Immature natural killer cell (primary cell): ENCODE data around the gene CETN3. TPM values are rescaled to one million over a fixed set of nuclear protein-coding genes. Genes with fewer than 3 reads are reported as not detected.

Source experiments
- DNase-seq, 3 donors: peaks; one replicate each; pipeline ENCODE4 v3.0.0; 2022; ENCODE audit warnings: mixed read lengths in 1 of 3
- H3K27ac Mint-ChIP-seq, 6 donors: one replicate each; pipeline ENCODE4 v1.8.0; 2020; ENCODE audit warnings: mixed read lengths in 6 of 6, mild to moderate bottlenecking in 5 of 6, inconsistent platforms in 4 of 6, moderate library complexity in 3 of 6
- H3K27me3 Mint-ChIP-seq, 3 donors: one replicate each; pipeline ENCODE4 v1.8.0; 2020 to 2021; ENCODE audit warnings: low read depth in 3 of 3, mild to moderate bottlenecking in 3 of 3, mixed read lengths in 3 of 3, moderate library complexity in 3 of 3, inconsistent platforms in 1 of 3
- H3K36me3 Mint-ChIP-seq, 3 donors: one replicate each; pipeline ENCODE4 v1.8.0; 2020; ENCODE audit warnings: mixed read lengths in 3 of 3, inconsistent platforms in 2 of 3, mild to moderate bottlenecking in 2 of 3
- H3K4me1 Mint-ChIP-seq, 2 donors: one replicate each; pipeline ENCODE4 v1.8.0; 2020; ENCODE audit warnings: inconsistent platforms in 2 of 2, mild to moderate bottlenecking in 2 of 2, mixed read lengths in 2 of 2, moderate library complexity in 1 of 2
- H3K4me3 Mint-ChIP-seq, 5 donors: one replicate each; pipeline ENCODE4 v1.8.0; 2020; ENCODE audit warnings: mild to moderate bottlenecking in 5 of 5, mixed read lengths in 5 of 5, inconsistent platforms in 3 of 5, moderate library complexity in 3 of 5
- H3K9me3 Mint-ChIP-seq, 6 donors: one replicate each; pipeline ENCODE4 v1.8.0; 2020; ENCODE audit warnings: mild to moderate bottlenecking in 6 of 6, mixed read lengths in 6 of 6, inconsistent platforms in 4 of 6, moderate library complexity in 3 of 6
- polyA plus RNA-seq, 3 donors: library from polyadenylated mRNA; unstranded; fragments of 300-500 nt; fragmentation: Illumina TruSeq; gene quantifications; one replicate each; pipeline ENCODE4 v1.2.3, GENCODE V29; 2021

The CETN3 gene
- polyA plus RNA-seq = 10 to 100 TPM in 2 of 3 donors, 1 to 10 TPM in 1; 2.2 to 15.1 (median 10.7) TPM

- Mint-ChIP-seq H3K4me3 (no peak within 1 kb of the TSS), H3K9me3 (no peaks in the 10 kb centered on the region), H3K4me1 (no peaks in the 10 kb centered on the region), H3K27me3 (peaks cover 0 to 3% (median 2%) of the 10 kb centered on the region in 3 donors), H3K27ac (no peak within 1 kb of the TSS), H3K36me3 (peaks cover 4 to 9% (median 7%) of the 10 kb centered on the region in 3 donors)
- peak; percentile 87 to 92 (median 91) for DNase-seq
These were observed at the start of gene CETN3 for GRCh38 chr5:90409318-90410177. Gene CETN3, minus strand, starts transcription at chr5:90409756. Its CDS starts 95 bp downstream, at chr5:90409661.

GRCh38 chr5:90446961-90447360 is 37.4 kb upstream of the CETN3 start:
- no peaks in the 10 kb centered on the region for H3K4me1 Mint-ChIP-seq
- H3K9me3 Mint-ChIP-seq = no peaks in the 10 kb centered on the region
- H3K27me3 Mint-ChIP-seq = peaks cover 0 to 1% (median 0%) of the 10 kb centered on the region in 3 donors

GRCh38 chr5:90440644-90441043 is 31.1 kb upstream of the CETN3 start:
- DNase-seq = no peak
- Mint-ChIP-seq H3K36me3 (no peaks in the 10 kb centered on the region), H3K27ac (no peak overlapping the region), H3K4me3 (peak overlapping the region in 4 of 5 donors; percentile 80 to 90 (median 84)), H3K27me3 (peaks cover 0 to 3% (median 3%) of the 10 kb centered on the region in 3 donors), H3K9me3 (no peaks in the 10 kb centered on the region), H3K4me1 (peaks cover 2 to 10% of the 10 kb centered on the region in 2 donors)

More at GRCh38 chr5:90446961-90447360, 37.4 kb upstream of the CETN3 start:
- Mint-ChIP-seq H3K4me3 (no peak overlapping the region), H3K27ac (no peak overlapping the region), H3K36me3 (no peaks in the 10 kb centered on the region)
- no peak for DNase-seq

- no peak overlapping the region for H3K4me3 Mint-ChIP-seq
- DNase-seq = no peak
- H3K9me3 Mint-ChIP-seq = no peaks in the 10 kb centered on the region
- no peak overlapping the region for H3K27ac Mint-ChIP-seq
- peaks cover 0 to 3% (median 2%) of the 10 kb centered on the region in 3 donors for H3K27me3 Mint-ChIP-seq
- peaks cover 2 to 10% of the 10 kb centered on the region in 2 donors for H3K4me1 Mint-ChIP-seq
- H3K36me3 Mint-ChIP-seq = no peaks in the 10 kb centered on the region
These were observed 28.5 kb upstream of the CETN3 start for GRCh38 chr5:90438100-90438499.

GRCh38 chr5:90437663-90438062 is 28.1 kb upstream of the CETN3 start:
- no peak overlapping the region for H3K4me3 Mint-ChIP-seq
- DNase-seq = no peak
- peaks cover 2 to 10% of the 10 kb centered on the region in 2 donors for H3K4me1 Mint-ChIP-seq
- H3K9me3 Mint-ChIP-seq = no peaks in the 10 kb centered on the region
- H3K27me3 Mint-ChIP-seq = peaks cover 0 to 3% (median 2%) of the 10 kb centered on the region in 3 donors
- no peaks in the 10 kb centered on the region for H3K36me3 Mint-ChIP-seq
- no peak overlapping the region for H3K27ac Mint-ChIP-seq

- Mint-ChIP-seq H3K4me3 (no peak overlapping the region), H3K36me3 (no peaks in the 10 kb centered on the region), H3K27me3 (peaks cover 0 to 2% (median 0%) of the 10 kb centered on the region in 3 donors), H3K27ac (no peak overlapping the region), H3K4me1 (no peaks in the 10 kb centered on the region), H3K9me3 (no peaks in the 10 kb centered on the region)
- DNase-seq = peak in 2 of 3 donors; percentile 10 to 18
These were observed 24.7 kb upstream of the CETN3 start for GRCh38 chr5:90434116-90434714.

- Mint-ChIP-seq H3K27ac (no peak overlapping the region), H3K4me1 (no peaks in the 10 kb centered on the region), H3K4me3 (no peak overlapping the region), H3K27me3 (peaks cover 0 to 9% (median 3%) of the 10 kb centered on the region in 3 donors), H3K36me3 (no peaks in the 10 kb centered on the region), H3K9me3 (no peaks in the 10 kb centered on the region)
- DNase-seq = no peak
These were observed 14.7 kb upstream of the CETN3 start for GRCh38 chr5:90424245-90424644.

GRCh38 chr5:90421136-90421535 is 11.6 kb upstream of the CETN3 start:
- Mint-ChIP-seq H3K36me3 (no peaks in the 10 kb centered on the region), H3K27me3 (peaks cover 0 to 10% (median 3%) of the 10 kb centered on the region in 3 donors), H3K4me1 (no peaks in the 10 kb centered on the region), H3K27ac (no peak overlapping the region), H3K4me3 (no peak overlapping the region), H3K9me3 (no peaks in the 10 kb centered on the region)
- DNase-seq = no peak

GRCh38 chr5:90418214-90418613 is 8.7 kb upstream of the CETN3 start:
- Mint-ChIP-seq H3K36me3 (no peaks in the 10 kb centered on the region), H3K9me3 (no peaks in the 10 kb centered on the region), H3K27me3 (peaks cover 0 to 13% (median 6%) of the 10 kb centered on the region in 3 donors), H3K4me1 (no peaks in the 10 kb centered on the region), H3K27ac (no peak overlapping the region), H3K4me3 (no peak overlapping the region)
- no peak for DNase-seq

- DNase-seq = no peak
- H3K4me1 Mint-ChIP-seq = no peaks in the 10 kb centered on the region
- H3K27ac Mint-ChIP-seq = no peak overlapping the region
- no peaks in the 10 kb centered on the region for H3K9me3 Mint-ChIP-seq
- no peak overlapping the region for H3K4me3 Mint-ChIP-seq
- H3K27me3 Mint-ChIP-seq = peaks cover 0 to 3% (median 2%) of the 10 kb centered on the region in 3 donors
- H3K36me3 Mint-ChIP-seq = peaks cover 0 to 4% (median 1%) of the 10 kb centered on the region in 3 donors
These were observed 714 bp upstream of the CETN3 start for GRCh38 chr5:90410178-90410762.

- Mint-ChIP-seq H3K9me3 (no peaks in the 10 kb centered on the region), H3K27me3 (no peaks in the 10 kb centered on the region), H3K4me1 (no peaks in the 10 kb centered on the region), H3K27ac (no peak overlapping the region), H3K4me3 (no peak overlapping the region), H3K36me3 (peaks cover 4 to 12% (median 10%) of the 10 kb centered on the region in 3 donors)
- no peak for DNase-seq
These were observed 812 bp downstream of the CETN3 start for GRCh38 chr5:90408571-90409317.

GRCh38 chr5:90406466-90406865 is 3.1 kb downstream of the CETN3 start:
- no peaks in the 10 kb centered on the region for H3K27me3 Mint-ChIP-seq
- H3K4me1 Mint-ChIP-seq = no peaks in the 10 kb centered on the region
- no peak for DNase-seq
- H3K36me3 Mint-ChIP-seq = peaks cover 9 to 18% (median 12%) of the 10 kb centered on the region in 3 donors
- H3K9me3 Mint-ChIP-seq = no peaks in the 10 kb centered on the region
- H3K27ac Mint-ChIP-seq = no peak overlapping the region
- no peak overlapping the region for H3K4me3 Mint-ChIP-seq

GRCh38 chr5:90402521-90403255 is 6.9 kb downstream of the CETN3 start:
- peaks cover 17 to 32% (median 22%) of the 10 kb centered on the region in 3 donors for H3K36me3 Mint-ChIP-seq
- H3K27me3 Mint-ChIP-seq = no peaks in the 10 kb centered on the region
- DNase-seq = no peak
- no peak overlapping the region for H3K27ac Mint-ChIP-seq
- no peaks in the 10 kb centered on the region for H3K9me3 Mint-ChIP-seq
- H3K4me3 Mint-ChIP-seq = no peak overlapping the region
- no peaks in the 10 kb centered on the region for H3K4me1 Mint-ChIP-seq
